Ishikawa (cell line): ENCODE measurements around the gene DCAF6.

Source experiments
- CEBPB ChIP-seq: IDR thresholded peaks from 2 replicates; pipeline ENCODE4 v1.6.1; 2012
- CREB1 ChIP-seq: IDR thresholded peaks from 2 replicates; pipeline ENCODE4 v1.6.1; 2012; ENCODE audit warnings: low read depth
- EGR1 ChIP-seq: IDR thresholded peaks from 2 replicates; pipeline ENCODE4 v1.6.1; 2012
- EP300 ChIP-seq: IDR thresholded peaks from 2 replicates; pipeline ENCODE4 v1.6.1; 2012; ENCODE audit warnings: borderline replicate concordance
- FOXM1 ChIP-seq: IDR thresholded peaks from 2 replicates; pipeline ENCODE4 v1.6.1; 2012; ENCODE audit warnings: low read depth, borderline replicate concordance
- MAX ChIP-seq: IDR thresholded peaks from 2 replicates; pipeline ENCODE4 v1.6.1; 2012
- NFIC ChIP-seq: IDR thresholded peaks from 2 replicates; pipeline ENCODE4 v1.6.1; 2012
- RAD21 ChIP-seq: IDR thresholded peaks from 2 replicates; pipeline ENCODE4 v1.6.1; 2012; ENCODE audit warnings: low read depth
- REST ChIP-seq: IDR thresholded peaks from 2 replicates; pipeline ENCODE4 v1.6.1; 2012; ENCODE audit warnings: low read depth, mild to moderate bottlenecking
- TAF1 ChIP-seq: IDR thresholded peaks from 2 replicates; pipeline ENCODE4 v1.6.1; 2012; ENCODE audit warnings: low read depth, mild to moderate bottlenecking
- TCF12 ChIP-seq: IDR thresholded peaks from 2 replicates; pipeline ENCODE4 v1.6.1; 2012; ENCODE audit warnings: low read depth
- TEAD4 ChIP-seq: IDR thresholded peaks from 2 replicates; pipeline ENCODE4 v1.6.1; 2012
- USF1 ChIP-seq: IDR thresholded peaks from 2 replicates; pipeline ENCODE4 v1.6.1; 2012
- YY1 ChIP-seq: IDR thresholded peaks from 2 replicates; pipeline ENCODE4 v1.6.1; 2012; ENCODE audit warnings: low read depth
- ZBTB7A ChIP-seq: IDR thresholded peaks from 2 replicates; pipeline ENCODE4 v1.6.1; 2012; ENCODE audit warnings: low read depth

DCAF6 gene

GRCh38 chr1:168050880-168051279, 114.4 kb downstream of the DCAF6 start:
- TF ChIP-seq EGR1 (no peak), MAX (no peak), YY1 (no peak), NFIC (no peak), TAF1 (no peak), CEBPB (no peak), CREB1 (no peak)

GRCh38 chr1:168053681-168054080, 117.2 kb downstream of the DCAF6 start:
- no peak for TF ChIP-seq FOXM1
- no peak for TF ChIP-seq USF1
- no peak for TF ChIP-seq TAF1
- TF ChIP-seq TCF12 = no peak
- no peak for TF ChIP-seq YY1
- no peak for TF ChIP-seq TEAD4
- no peak for TF ChIP-seq NFIC
- TF ChIP-seq REST = no peak
- no peak for TF ChIP-seq ZBTB7A
- TF ChIP-seq EP300 = no peak
- TF ChIP-seq CEBPB = no peak
- no peak for TF ChIP-seq MAX
- no peak for TF ChIP-seq CREB1

- TF ChIP-seq USF1 (no peak), CREB1 (no peak), ZBTB7A (no peak), TCF12 (no peak), TAF1 (no peak), RAD21 (no peak), MAX (no peak), NFIC (no peak), FOXM1 (no peak), TEAD4 (no peak), CEBPB (no peak), EGR1 (no peak)
Observed at GRCh38 chr1:168054117-168054516, 117.6 kb downstream of the DCAF6 start.

GRCh38 chr1:168057355-168057754, 120.9 kb downstream of the DCAF6 start:
- no peak for TF ChIP-seq CEBPB
- TF ChIP-seq TAF1 = no peak
- no peak for TF ChIP-seq EGR1
- no peak for TF ChIP-seq CREB1
- no peak for TF ChIP-seq NFIC
- TF ChIP-seq TCF12 = no peak
- no peak for TF ChIP-seq FOXM1
- no peak for TF ChIP-seq YY1
- TF ChIP-seq MAX = no peak
- no peak for TF ChIP-seq ZBTB7A
- no peak for TF ChIP-seq EP300
- TF ChIP-seq USF1 = no peak
- TF ChIP-seq TEAD4 = no peak
- no peak for TF ChIP-seq REST
- TF ChIP-seq RAD21 = no peak

GRCh38 chr1:168057921-168058320, 121.4 kb downstream of the DCAF6 start:
- no peak for TF ChIP-seq MAX
- no peak for TF ChIP-seq TAF1
- no peak for TF ChIP-seq USF1
- no peak for TF ChIP-seq NFIC
- TF ChIP-seq REST = no peak
- no peak for TF ChIP-seq FOXM1
- TF ChIP-seq TEAD4 = no peak
- TF ChIP-seq EP300 = no peak
- no peak for TF ChIP-seq RAD21
- no peak for TF ChIP-seq TCF12
- no peak for TF ChIP-seq CREB1
- no peak for TF ChIP-seq ZBTB7A
- no peak for TF ChIP-seq CEBPB
- no peak for TF ChIP-seq YY1
- TF ChIP-seq EGR1 = no peak
